ENCODE results near the gene CRLF3.
"Not testable (repeated sequence)": the region's sequence is repeated elsewhere in the genome, so short reads cannot be mapped to it uniquely, and the experiment has no call there.

The CRLF3 gene, protein sequence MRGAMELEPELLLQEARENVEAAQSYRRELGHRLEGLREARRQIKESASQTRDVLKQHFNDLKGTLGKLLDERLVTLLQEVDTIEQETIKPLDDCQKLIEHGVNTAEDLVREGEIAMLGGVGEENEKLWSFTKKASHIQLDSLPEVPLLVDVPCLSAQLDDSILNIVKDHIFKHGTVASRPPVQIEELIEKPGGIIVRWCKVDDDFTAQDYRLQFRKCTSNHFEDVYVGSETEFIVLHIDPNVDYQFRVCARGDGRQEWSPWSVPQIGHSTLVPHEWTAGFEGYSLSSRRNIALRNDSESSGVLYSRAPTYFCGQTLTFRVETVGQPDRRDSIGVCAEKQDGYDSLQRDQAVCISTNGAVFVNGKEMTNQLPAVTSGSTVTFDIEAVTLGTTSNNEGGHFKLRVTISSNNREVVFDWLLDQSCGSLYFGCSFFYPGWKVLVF

DNA sequence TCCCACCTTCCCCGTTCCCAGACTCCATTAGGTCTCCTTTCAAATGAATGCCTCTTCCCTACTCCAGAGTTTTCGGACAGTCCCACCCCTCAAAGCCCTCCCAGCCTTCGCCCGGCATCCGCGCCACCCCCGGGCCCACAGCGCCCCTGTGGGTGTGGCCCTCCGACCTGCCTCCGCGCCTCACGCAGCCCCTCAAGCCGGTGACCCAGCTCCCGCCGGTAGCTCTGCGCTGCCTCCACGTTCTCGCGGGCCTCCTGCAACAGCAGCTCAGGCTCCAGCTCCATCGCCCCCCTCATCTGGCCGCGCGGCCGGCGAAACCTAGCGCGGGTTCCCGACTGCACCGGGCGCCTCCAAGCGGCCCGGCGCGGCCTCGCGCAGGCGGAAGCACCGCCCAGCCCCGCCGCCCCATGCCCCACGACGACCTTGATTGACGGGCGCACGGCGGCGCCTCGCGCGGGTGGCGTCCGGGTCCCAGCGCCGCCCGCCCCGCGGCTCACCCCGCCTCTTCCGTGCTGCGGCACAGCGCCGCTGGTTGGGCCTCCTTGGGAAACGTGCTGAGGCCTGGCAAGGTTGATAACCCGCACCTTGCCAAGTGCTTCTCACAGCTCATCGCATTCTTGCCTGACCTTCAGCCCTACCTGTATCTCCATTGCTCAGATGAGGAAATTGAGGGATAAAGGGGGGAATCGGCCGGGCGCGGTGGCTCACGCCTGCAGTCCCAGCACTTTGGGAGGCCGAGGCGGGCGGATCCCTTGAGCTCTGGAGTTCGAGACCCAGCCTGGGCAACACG lies at the start of gene CRLF3:
CRLF3 (minus strand) TSS at position 337 of the 790 bp plus-strand sequence; CDS start at position 296, 41 bp downstream.
- DNase-seq, result peak; percentile 74 to 89 (median 83)

- no peak for DNase-seq
Observed at GRCh38 chr17:30869005-30869404, 44.5 kb upstream of the CRLF3 start.

DNA sequence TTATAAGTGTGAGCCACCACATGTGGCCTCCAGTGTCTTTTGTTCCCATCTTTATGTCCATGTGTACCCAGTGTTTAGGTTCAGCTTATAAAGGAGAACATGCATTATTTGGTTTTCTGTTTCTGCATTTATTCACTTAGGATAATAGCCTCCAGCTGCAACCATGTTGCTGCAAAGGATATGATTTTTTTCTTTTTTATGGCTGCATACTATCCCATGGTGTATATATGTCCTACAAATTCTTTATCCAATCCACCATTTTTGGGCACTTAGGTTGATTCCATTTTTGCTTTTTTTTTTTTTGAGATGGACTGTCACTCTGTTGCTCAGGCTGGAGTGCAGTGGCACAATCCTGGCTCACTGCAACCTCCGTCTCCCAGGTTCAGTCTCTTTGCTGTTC lies 40.1 kb upstream of the CRLF3 start:
- no peak for DNase-seq

DNA sequence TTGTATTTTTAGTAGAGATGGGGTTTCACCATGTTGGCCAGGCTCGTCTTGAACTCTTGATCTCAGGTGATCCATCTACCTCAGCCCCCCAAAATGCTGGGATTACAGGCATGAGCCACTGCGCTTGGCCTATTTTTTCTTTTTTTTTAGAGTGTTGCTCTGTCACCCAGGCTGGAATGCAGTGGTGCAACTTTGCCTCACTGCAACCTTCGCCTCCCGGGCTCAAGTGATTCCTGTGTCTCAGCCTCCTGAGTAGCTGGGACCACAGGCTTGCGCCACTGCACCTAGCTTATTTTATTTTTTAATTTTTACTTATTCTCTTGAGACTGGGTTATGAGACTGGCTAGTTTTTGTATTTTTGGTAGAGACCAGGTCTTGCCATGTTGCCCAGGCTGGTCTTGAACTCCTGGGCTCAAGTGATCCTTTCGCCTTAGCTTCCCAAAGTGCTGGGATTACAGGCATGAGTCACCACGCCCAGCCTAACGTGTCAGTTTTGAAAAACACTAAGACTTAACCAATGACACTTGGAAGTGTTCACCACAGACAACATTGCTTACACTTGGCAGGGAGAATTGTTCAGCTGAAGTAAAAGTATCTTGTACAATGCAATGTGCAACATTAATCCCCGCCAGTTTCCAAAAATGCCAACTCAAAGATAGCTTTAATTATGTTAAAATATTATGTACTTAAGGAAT lies 34.2 kb upstream of the CRLF3 start:
- no peak for DNase-seq

DNA sequence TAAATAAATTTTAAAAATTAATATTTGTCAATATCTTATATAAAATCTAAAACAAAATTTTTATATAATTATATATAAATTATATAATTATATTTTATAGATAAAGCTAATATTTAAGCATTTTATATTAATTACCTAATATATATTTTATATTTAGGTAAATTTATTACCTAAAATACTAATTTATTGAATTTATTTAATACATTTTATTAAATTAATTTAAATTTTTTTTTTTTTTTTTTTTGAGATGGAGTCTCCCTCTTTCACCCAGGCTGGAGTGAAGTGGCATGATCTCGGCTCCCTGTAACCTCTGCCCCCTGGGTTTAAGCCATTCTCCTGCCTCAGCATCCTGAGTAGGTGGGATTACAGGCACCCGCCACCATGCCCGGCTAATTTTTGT lies 29.7 kb upstream of the CRLF3 start:
- DNase-seq, result no peak

- no peak for DNase-seq
Observed at GRCh38 chr17:30848021-30848420, 23.5 kb upstream of the CRLF3 start.

DNA sequence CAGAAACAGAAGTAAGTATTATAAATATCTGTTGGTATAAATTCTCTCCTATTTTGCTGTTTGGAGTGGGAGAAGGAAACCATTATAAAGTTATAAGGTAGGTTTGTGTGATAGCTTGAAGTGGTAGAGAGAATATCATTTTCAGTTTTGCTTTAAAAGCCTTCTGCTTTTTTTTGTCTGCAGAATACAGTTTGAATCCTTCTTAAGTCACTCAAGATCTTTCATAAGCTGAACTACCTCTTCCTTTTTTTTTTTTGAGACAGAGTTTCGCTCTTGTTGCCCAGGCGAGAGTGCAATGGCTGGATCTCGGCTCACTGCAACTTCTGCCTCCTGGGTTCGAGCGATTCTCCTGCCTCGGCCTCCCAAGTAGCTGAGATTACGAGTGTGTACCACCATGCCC lies 16.3 kb upstream of the CRLF3 start:
- no peak for DNase-seq

- DNase-seq, result no peak
Observed at GRCh38 chr17:30838202-30838807, 13.8 kb upstream of the CRLF3 start.

- DNase-seq, result no peak
Observed at GRCh38 chr17:30832438-30833124, 8.1 kb upstream of the CRLF3 start.

GRCh38 chr17:30831663-30832437 lies 7.4 kb upstream of the CRLF3 start, which contains the start of gene ATAD5:
TSS of gene ATAD5 (plus strand) at chr17:30831966. CDS start at chr17:30832348, 382 bp downstream.
- DNase-seq, result peak; percentile 73 to 79 (median 76)

DNA sequence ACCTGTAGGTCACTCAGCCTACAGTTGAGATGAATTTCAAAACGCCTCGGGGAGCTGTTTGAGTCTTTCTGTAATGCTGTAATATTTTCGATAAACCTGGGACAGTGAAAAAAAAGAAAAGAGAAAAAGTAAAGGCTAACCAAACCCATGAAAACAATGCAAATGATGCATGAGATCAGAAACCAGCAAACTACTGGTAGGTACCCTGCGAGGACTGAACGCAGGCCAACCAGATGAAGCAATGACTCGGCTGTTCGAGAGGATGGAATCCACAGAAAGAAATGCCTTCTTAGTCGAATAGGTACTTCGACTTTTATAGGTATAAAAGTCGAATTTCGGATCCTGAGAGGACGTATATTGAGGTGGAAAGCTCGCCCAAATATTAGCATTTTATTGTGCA lies 6.8 kb upstream of the CRLF3 start:
- DNase-seq, result no peak

DNA sequence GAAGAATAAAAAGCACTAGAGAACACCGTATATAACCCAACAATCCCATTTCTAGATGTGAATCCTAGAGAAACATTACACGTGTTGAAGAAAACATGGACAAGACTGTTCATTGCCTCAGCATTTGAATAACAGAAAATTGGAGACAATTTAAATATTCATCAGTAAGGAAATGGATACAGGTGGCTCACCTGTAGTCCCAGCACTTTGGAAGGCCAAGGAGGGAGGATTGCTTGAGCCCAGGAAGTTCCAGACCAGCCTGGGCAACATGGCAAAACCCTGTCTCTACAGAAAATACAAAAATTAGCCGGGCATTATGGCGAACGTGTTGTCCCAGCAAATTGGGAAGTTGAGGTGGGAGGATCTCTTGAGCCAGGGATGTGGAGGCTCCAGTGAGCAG lies 4.5 kb upstream of the CRLF3 start:
- DNase-seq, result no peak

- no peak for DNase-seq
Observed at GRCh38 chr17:30827082-30827481, 2.6 kb upstream of the CRLF3 start.

DNA sequence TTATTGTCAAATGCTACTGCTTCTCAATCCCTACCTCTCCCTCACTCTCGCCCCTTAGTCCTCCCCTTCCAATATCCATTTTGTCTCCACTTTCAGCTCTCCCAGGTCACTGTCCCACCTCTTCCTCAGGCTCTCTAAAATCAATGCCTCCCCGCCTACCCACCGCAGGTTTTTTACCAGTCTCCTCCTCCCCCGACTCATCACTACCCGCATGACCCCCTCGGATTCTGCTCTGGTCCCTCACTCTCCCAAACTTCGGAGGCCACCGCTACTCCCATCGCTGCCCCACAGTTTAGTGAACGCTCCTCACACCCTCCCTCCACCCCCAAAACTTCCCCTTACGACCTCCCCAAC lies 513 bp downstream of the CRLF3 start:
- DNase-seq, result no peak

DNA sequence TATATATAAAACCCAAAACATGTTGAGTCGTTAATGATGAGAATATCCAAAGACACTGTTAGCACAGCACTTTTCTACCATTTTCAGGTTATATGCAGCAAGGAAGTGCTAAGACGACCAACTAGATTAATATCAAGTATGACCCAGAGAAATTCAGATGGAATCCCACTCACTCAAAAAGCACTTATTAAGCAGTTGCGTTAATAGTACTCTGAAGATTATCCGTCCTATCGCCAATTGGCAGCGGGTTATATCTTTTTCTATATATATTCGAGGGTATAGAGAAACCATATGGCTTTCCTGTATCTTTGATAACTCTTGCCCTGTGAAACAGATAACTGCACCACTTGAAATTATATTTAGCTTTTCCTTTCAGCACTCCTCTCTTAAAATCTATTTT lies 1.1 kb downstream of the CRLF3 start:
- no peak for DNase-seq

GRCh38 chr17:30822919-30823318 lies 1.6 kb downstream of the CRLF3 start:
- DNase-seq, result not testable (repeated sequence)

DNA sequence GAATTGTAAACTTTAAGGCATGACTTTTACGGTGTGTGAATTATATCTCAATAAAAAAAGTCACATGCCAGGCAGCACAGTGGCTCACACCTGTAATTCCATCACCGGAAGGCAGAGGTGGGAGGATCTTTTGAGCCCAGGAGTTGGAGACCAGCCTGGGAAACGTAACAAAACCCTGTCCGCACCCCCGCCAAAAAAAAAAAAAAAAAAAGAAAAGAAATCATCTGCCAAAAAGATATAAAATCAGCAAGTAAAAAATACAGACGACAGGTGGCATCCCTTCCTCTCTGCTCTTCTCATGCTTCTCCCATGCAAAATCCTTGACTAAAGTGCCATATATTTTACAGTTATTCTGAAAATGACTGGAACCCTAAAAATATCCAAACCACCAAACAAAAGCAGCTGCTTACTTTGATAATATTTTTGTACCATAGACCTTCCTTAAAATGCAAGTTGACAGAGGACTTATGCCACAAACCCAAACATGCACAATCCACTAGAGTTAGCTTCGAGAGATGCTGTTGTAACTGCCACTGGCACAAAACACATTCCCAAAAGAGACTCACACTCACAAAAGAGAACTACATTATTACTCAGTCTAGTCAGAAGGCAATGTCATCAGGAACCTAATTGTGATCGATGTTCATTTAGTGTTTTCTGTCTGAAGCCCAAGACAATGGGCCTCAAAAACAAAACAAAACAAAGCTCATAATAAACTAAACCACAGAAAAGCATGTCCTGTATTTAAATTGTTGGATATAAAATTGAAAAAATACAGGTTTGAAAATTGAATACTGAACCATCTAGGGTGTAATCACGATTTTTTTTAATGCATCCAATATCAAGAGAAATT lies 2.4 kb downstream of the CRLF3 start:
- no peak for DNase-seq

GRCh38 chr17:30819971-30820705 lies 4.4 kb downstream of the CRLF3 start:
- no peak for DNase-seq

GRCh38 chr17:30816165-30816564 lies 8.3 kb downstream of the CRLF3 start:
- no peak for DNase-seq

DNA sequence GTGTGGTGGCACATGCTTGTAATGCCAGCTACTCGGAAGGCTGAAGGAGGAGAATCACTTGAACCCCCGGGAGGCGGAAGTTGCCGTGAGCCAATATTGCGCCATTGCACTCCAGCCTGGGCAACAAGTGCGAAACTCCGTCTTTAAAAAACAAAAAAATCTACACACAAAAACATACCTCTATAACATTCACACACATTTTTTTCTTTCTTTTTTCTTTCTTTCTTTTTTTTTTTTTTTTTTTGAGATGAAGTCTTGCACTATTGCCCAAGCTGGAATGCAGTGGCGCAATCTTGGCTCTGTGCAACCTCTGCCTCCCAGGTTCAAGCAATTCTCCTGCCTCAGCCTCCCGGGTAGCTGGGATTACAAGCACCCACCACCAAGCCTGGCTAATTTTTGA lies 9.6 kb downstream of the CRLF3 start:
- not testable (repeated sequence) for DNase-seq

All from activated CD4-positive, CD25-positive, alpha-beta regulatory T cell (primary cell).